ENCODE data around the gene RBM4. TPM values are rescaled to one million over a fixed set of nuclear protein-coding genes. Genes with fewer than 3 reads are reported as not detected.

Gene RBM4
- total RNA-seq, 1 experiment from 2014 or later = 94.4 TPM

- Histone ChIP-seq H3K4me1 (ENCODE audit: control insufficient read depth in 1 of 2, insufficient read depth in 2 of 2, low read length in 2 of 2) (no peaks in the 10 kb centered on the region), H2AFZ (ENCODE audit: low read depth, low read length, poor library complexity, severe bottlenecking) (no peak overlapping the region), H3K9me2 (ENCODE audit: insufficient read depth) (no peaks in the 10 kb centered on the region), H3K9ac (ENCODE audit: low read length) (no peak overlapping the region), H3K9me3 (ENCODE audit: control insufficient read depth in 1 of 2, insufficient read depth in 1 of 2, low read depth in 1 of 2, low read length in 2 of 2) (no peaks in the 10 kb centered on the region), H3K27ac (ENCODE audit: low read depth, low read length) (no peak overlapping the region), H4K20me1 (ENCODE audit: insufficient read depth) (no peaks in the 10 kb centered on the region), H3K36me3 (ENCODE audit: control insufficient read depth in 1 of 2, insufficient read depth in 2 of 2, low read length in 2 of 2) (no peaks in the 10 kb centered on the region), H3K4me3 (replicated peaks in 1 of 2; ENCODE audit: low read depth in 1 of 2, low read length in 2 of 2) (no peak overlapping the region), H3K4me2 (ENCODE audit: low read length) (no peak overlapping the region), H3K79me2 (ENCODE audit: insufficient read depth, low read length) (no peaks in the 10 kb centered on the region), H3K27me3 (ENCODE audit: insufficient read depth, low read length) (no peaks in the 10 kb centered on the region)
- intact Hi-C loops (cut with micrococcal nuclease) = no loop called here
- POLR2A ChIA-PET = interaction anchor here (1.0 kb wide), 1 partner anchor 8 kb away, joined by 3 read pairs; the partner anchor contains the start of gene RBM4B
- BruUV-seq (replicated peaks) = no TSS peak
- DNase-seq (ENCODE audit: low read depth, low spot score) (no peak), ATAC-seq (no peak)
- no peak for TF ChIP-seq YY1 (IDR thresholded peaks at IDR 0.05; ENCODE audit: extremely low read depth, insufficient replicate concordance, low read depth, low read length)
- no peak for TF ChIP-seq ZBTB33 (IDR thresholded peaks at IDR 0.05; ENCODE audit: extremely low read depth, insufficient replicate concordance, low read length)
- no peak for TF ChIP-seq CBX3 (IDR thresholded peaks at IDR 0.05; ENCODE audit: low read depth)
- TF ChIP-seq SIN3A (IDR thresholded peaks at IDR 0.05; ENCODE audit: low read depth) = no peak
- TF ChIP-seq FOSL1 (IDR thresholded peaks at IDR 0.05; ENCODE audit: low read depth) = no peak
- no peak for TF ChIP-seq POLR2AphosphoS5 (IDR thresholded peaks at IDR 0.05; ENCODE audit: low read depth, low read length)
- no peak for TF ChIP-seq REST (IDR thresholded peaks at IDR 0.05; ENCODE audit: low read depth)
- TF ChIP-seq CTCF (IDR thresholded peaks at IDR 0.05 in 2 of 3, conservative IDR thresholded peaks at IDR 0.05 in 1 of 3; ENCODE audit: borderline replicate concordance in 1 of 3, insufficient read depth in 1 of 3, low read depth in 2 of 3, low read length in 2 of 3) = no peak
- RAD21 ChIA-PET (ENCODE audit: low non-redundant PET in 1 of 2, low total read pairs in 2 of 2, uncharacterized antibody in 2 of 2, unreplicated experiment in 2 of 2) = no interaction called here
- CTCF ChIA-PET = interaction anchor here (1.1 kb wide), 1 partner anchor 8 kb away, joined by 3 read pairs; the partner anchor contains the start of gene RBM4B
These were observed 47.7 kb downstream of the RBM4 start for GRCh38 chr11:66686100-66686785.
